ENCODE measurements around the gene NRXN3. TPM values are rescaled to one million over a fixed set of nuclear protein-coding genes. Genes with fewer than 3 reads are reported as not detected.

The NRXN3 gene
- total RNA-seq, 1 experiment from 2014 or later: not detected

GRCh38 chr14:78700236-78700635, 530.1 kb downstream of the NRXN3 start:
- RAD21 ChIA-PET (ENCODE audit: low non-redundant PET in 1 of 2, low total read pairs in 2 of 2, uncharacterized antibody in 2 of 2, unreplicated experiment in 2 of 2): no interaction called here
- H2AFZ ChIP-seq (ENCODE audit: low read depth, low read length, poor library complexity, severe bottlenecking): no peak overlapping the region
- H3K79me2 ChIP-seq (ENCODE audit: insufficient read depth, low read length): no peaks in the 10 kb centered on the region
- intact Hi-C loops (cut with micrococcal nuclease): no loop called here
- TF ChIP-seq ZNF274 (IDR thresholded peaks at IDR 0.05; ENCODE audit: low read depth, low read length) (no peak), CTCF (IDR thresholded peaks at IDR 0.05 in 2 of 3, conservative IDR thresholded peaks at IDR 0.05 in 1 of 3; ENCODE audit: borderline replicate concordance in 1 of 3, insufficient read depth in 1 of 3, low read depth in 2 of 3, low read length in 2 of 3) (0 out of 6 replicates have a peak, but pooled peaks of 1 of the 3 experiments have one; percentile 10)
- no peaks in the 10 kb centered on the region; a peak in 1 of 4 replicates for H3K9me3 ChIP-seq (ENCODE audit: control insufficient read depth in 1 of 2, insufficient read depth in 1 of 2, low read depth in 1 of 2, low read length in 2 of 2)
- no TSS peak for BruUV-seq (replicated peaks)
- no peaks in the 10 kb centered on the region for H3K36me3 ChIP-seq (ENCODE audit: control insufficient read depth in 1 of 2, insufficient read depth in 2 of 2, low read length in 2 of 2)
- H3K9me2 ChIP-seq (ENCODE audit: insufficient read depth): no peaks in the 10 kb centered on the region
- CTCF ChIA-PET: no interaction called here
- ATAC-seq (no peak), DNase-seq (ENCODE audit: low read depth, low spot score) (no peak)
- H4K20me1 ChIP-seq (ENCODE audit: insufficient read depth): no peaks in the 10 kb centered on the region; the same call in 1 of the 2 replicates
- no peak overlapping the region for H3K4me2 ChIP-seq (ENCODE audit: low read length)
- no peak overlapping the region for H3K27ac ChIP-seq (ENCODE audit: low read depth, low read length)
- no peak overlapping the region for H3K9ac ChIP-seq (ENCODE audit: low read length)
- no peak overlapping the region for H3K4me3 ChIP-seq (replicated peaks in 1 of 2; ENCODE audit: low read depth in 1 of 2, low read length in 2 of 2)
- H3K27me3 ChIP-seq (ENCODE audit: insufficient read depth, low read length): no peaks in the 10 kb centered on the region
- POLR2A ChIA-PET: no interaction called here
- no peaks in the 10 kb centered on the region for H3K4me1 ChIP-seq (ENCODE audit: control insufficient read depth in 1 of 2, insufficient read depth in 2 of 2, low read length in 2 of 2)

- no peak overlapping the region for H3K4me3 ChIP-seq (replicated peaks in 1 of 2; ENCODE audit: low read depth in 1 of 2, low read length in 2 of 2)
- H3K36me3 ChIP-seq (ENCODE audit: control insufficient read depth in 1 of 2, insufficient read depth in 2 of 2, low read length in 2 of 2): no peaks in the 10 kb centered on the region
- no peaks in the 10 kb centered on the region; a peak in 1 of 4 replicates for H3K9me3 ChIP-seq (ENCODE audit: control insufficient read depth in 1 of 2, insufficient read depth in 1 of 2, low read depth in 1 of 2, low read length in 2 of 2)
- POLR2A ChIA-PET: no interaction called here
- no peak overlapping the region for H3K9ac ChIP-seq (ENCODE audit: low read length)
- H3K9me2 ChIP-seq (ENCODE audit: insufficient read depth): no peaks in the 10 kb centered on the region
- DNase-seq (ENCODE audit: low read depth, low spot score) (no peak), ATAC-seq (no peak)
- no peaks in the 10 kb centered on the region for H3K4me1 ChIP-seq (ENCODE audit: control insufficient read depth in 1 of 2, insufficient read depth in 2 of 2, low read length in 2 of 2)
- no peaks in the 10 kb centered on the region; the same call in 1 of the 2 replicates for H4K20me1 ChIP-seq (ENCODE audit: insufficient read depth)
- no peak overlapping the region for H3K4me2 ChIP-seq (ENCODE audit: low read length)
- no peak overlapping the region for H2AFZ ChIP-seq (ENCODE audit: low read depth, low read length, poor library complexity, severe bottlenecking)
- TF ChIP-seq SRF (IDR thresholded peaks at IDR 0.05; ENCODE audit: low read depth) (no peak), FOSL1 (IDR thresholded peaks at IDR 0.05; ENCODE audit: low read depth) (no peak), YY1 (IDR thresholded peaks at IDR 0.05; ENCODE audit: extremely low read depth, insufficient replicate concordance, low read depth, low read length) (no peak), ELF1 (IDR thresholded peaks at IDR 0.05; ENCODE audit: borderline replicate concordance, low read depth) (no peak), TCF7L2 (IDR thresholded peaks at IDR 0.05; ENCODE audit: borderline replicate concordance, extremely low read depth, insufficient read depth, insufficient read length) (no peak), ATF3 (IDR thresholded peaks at IDR 0.05) (no peak), ZFX (IDR thresholded peaks at IDR 0.05) (no peak), POLR2AphosphoS5 (IDR thresholded peaks at IDR 0.05; ENCODE audit: low read depth, low read length) (no peak)
- H3K27ac ChIP-seq (ENCODE audit: low read depth, low read length): no peak overlapping the region
- CTCF ChIA-PET: no interaction called here
- RAD21 ChIA-PET (ENCODE audit: low non-redundant PET in 1 of 2, low total read pairs in 2 of 2, uncharacterized antibody in 2 of 2, unreplicated experiment in 2 of 2): no interaction called here
- intact Hi-C loops (cut with micrococcal nuclease): no loop called here
- BruUV-seq (replicated peaks): no TSS peak
- H3K79me2 ChIP-seq (ENCODE audit: insufficient read depth, low read length): no peaks in the 10 kb centered on the region
- H3K27me3 ChIP-seq (ENCODE audit: insufficient read depth, low read length): no peaks in the 10 kb centered on the region
These were observed 531.1 kb downstream of the NRXN3 start for GRCh38 chr14:78701246-78701645.

Measured in HCT116 (cell line).